ENCODE results near the gene A1CF.

- TF ChIP-seq, protein P1, sequence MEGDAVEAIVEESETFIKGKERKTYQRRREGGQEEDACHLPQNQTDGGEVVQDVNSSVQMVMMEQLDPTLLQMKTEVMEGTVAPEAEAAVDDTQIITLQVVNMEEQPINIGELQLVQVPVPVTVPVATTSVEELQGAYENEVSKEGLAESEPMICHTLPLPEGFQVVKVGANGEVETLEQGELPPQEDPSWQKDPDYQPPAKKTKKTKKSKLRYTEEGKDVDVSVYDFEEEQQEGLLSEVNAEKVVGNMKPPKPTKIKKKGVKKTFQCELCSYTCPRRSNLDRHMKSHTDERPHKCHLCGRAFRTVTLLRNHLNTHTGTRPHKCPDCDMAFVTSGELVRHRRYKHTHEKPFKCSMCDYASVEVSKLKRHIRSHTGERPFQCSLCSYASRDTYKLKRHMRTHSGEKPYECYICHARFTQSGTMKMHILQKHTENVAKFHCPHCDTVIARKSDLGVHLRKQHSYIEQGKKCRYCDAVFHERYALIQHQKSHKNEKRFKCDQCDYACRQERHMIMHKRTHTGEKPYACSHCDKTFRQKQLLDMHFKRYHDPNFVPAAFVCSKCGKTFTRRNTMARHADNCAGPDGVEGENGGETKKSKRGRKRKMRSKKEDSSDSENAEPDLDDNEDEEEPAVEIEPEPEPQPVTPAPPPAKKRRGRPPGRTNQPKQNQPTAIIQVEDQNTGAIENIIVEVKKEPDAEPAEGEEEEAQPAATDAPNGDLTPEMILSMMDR (IDR thresholded peaks at IDR 0.05), result no peak
- TF ChIP-seq POLR2AphosphoS5 (IDR thresholded peaks at IDR 0.05; ENCODE audit: low read depth, low read length) (no peak), SIN3A (IDR thresholded peaks at IDR 0.05; ENCODE audit: borderline replicate concordance, insufficient read depth, low read depth, low read length) (no peak), REST (IDR thresholded peaks at IDR 0.05; ENCODE audit: insufficient read depth in 1 of 2, low read depth in 2 of 2, low read length in 1 of 2) (no peak)
Observed at GRCh38 chr10:50909334-50910014, 24.0 kb upstream of the A1CF start.

Measured in Panc1 (cell line).